Measurements from ENCODE around the gene SAP30L.

The SAP30L gene

DNA sequence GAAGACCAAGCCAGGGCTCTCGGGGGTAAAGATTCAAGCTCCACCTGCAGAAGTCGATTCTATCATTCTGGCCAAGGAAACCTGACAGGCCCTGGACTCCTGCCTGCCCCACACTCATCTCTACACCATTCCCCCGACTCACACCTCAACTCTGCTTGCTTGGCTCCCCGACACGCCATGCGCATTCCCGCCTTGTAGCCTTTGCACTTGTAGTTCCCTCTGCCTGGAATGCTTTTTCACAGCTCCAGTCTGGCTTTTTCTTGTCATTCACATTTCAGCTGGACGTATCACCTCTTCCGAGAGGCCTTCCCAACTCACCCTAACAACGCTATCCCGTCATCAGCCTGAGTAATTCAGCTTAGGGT lies 60.9 kb downstream of the SAP30L start:
- no peak for DNase-seq (ENCODE audit: low read depth, low spot score)

DNA sequence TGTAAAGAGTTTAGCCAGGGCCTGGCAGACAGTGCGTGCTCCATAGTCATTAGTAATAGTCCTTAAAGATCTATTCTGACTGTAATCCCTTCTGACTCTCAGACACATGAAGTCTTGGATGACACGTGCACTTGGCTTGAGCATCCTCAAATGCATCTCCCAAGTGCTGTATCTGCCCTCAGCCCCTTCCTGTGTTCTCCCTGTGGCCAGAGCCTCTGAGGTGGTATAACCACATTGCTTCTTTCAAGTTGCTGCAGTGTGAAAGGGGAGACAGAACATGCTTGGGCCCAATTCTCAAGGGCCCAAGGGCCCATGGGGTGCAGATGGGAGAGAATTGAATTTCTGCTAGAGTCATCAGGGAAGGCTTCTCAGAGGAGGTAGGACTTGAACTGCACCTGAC lies 62.3 kb downstream of the SAP30L start:
- DNase-seq (ENCODE audit: low read depth, low spot score) = no peak

DNA sequence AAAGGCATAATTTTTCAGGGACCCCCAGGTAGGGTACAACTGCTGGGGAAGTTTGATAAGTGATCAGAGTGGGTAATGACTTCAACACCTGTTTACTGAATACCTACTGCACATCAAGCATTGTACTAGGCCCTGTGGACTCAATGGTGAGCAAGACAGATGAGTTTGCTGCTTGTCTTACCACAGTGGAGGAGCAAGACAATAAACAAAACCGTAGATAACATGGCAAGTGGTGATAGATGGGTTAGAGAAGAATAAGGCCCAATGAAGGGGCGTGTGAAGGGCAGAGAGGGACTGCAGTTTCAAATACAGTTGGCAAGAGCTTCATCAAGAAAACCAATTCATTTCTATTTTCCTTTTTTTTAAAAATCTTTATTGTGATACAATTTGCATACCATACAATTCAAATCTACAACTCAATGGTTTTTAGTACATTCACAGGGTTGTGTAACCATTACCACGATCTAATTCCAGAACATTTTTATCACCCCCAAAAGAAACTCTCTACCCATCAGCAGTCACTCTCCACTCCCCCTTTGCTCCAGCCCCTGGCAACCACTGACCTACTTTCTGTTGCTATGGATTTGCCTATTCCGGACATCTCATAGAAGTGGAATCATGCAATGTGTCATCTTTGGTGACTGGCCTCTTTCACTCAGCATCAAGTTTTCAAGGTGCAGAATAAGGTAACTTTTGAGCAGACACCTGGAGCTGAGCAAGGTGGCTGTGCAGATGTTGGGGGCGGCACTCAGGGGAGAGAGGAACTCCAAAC lies 64.2 kb downstream of the SAP30L start:
- no peak for DNase-seq (ENCODE audit: low read depth, low spot score)
